ENCODE results near the gene ARSI.

- TF ChIP-seq L3MBTL2 (conservative IDR thresholded peaks at IDR 0.05) (no peak), ARNT (IDR thresholded peaks at IDR 0.05) (no peak), SUZ12 (IDR thresholded peaks at IDR 0.05) (no peak), PKNOX1 (IDR thresholded peaks at IDR 0.05) (no peak), ZNF384 (IDR thresholded peaks at IDR 0.05) (no peak), SP1 (IDR thresholded peaks at IDR 0.05) (no peak), HDGF (IDR thresholded peaks at IDR 0.05; ENCODE audit: borderline replicate concordance) (no peak)
Observed at GRCh38 chr5:150347451-150347850, 44.7 kb upstream of the ARSI start.
